Epithelial cell of esophagus (primary cell): Measurements from ENCODE around the gene BCS1L.
A peak's percentile ranks its signal among the peaks of the same experiment; 100 is the strongest.

Source experiments
- DNase-seq: peaks from one replicate; pipeline ENCODE4 v3.0.0; 2010; ENCODE audit warnings: low read depth
- H3K4me3 ChIP-seq: 2 replicates; pipeline ENCODE4 v1.5.1; 2011; ENCODE audit warnings: mild to moderate bottlenecking, low read length, control low read depth
- TF ChIP-seq, protein P1 (sequence below): IDR thresholded peaks from 2 replicates; pipeline ENCODE4 v1.5.1; 2011; ENCODE audit warnings: low read depth, mild to moderate bottlenecking, low read length, control low read depth, inconsistent platforms; ENCODE audit not compliant: insufficient read depth; ENCODE audit errors: missing control alignments

Gene BCS1L

DNA sequence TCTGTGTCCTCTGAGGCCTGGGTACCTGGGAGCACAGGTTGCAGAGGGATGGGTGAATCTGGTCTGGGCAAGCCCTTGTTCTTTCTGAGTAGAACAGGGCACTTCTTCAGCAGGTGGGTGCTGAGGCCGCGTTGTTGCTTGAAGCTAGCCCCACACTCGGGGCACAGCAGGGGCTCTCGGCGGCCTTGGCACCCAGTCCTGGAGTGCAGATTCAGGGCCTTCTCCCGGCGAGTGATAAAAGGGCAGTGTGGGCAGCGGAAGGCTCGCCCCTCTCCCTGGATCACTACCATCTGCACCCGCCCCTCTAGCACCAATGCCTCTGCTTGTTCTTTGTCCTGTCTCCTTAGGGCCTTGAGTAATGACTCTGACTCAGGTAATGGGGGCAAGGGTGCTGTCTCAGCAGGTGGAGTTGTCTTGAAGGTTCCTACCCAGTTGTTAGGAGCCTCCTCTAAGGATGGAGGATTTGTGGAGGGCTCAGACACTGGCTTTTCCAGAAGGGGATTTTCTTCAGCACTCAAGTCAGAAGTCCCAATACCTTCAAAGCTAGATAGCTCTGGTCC, 15.7 kb upstream of the BCS1L start:
- peak; percentile 69 for DNase-seq
- no peak overlapping the region for H3K4me3 ChIP-seq
- TF ChIP-seq, protein P1, sequence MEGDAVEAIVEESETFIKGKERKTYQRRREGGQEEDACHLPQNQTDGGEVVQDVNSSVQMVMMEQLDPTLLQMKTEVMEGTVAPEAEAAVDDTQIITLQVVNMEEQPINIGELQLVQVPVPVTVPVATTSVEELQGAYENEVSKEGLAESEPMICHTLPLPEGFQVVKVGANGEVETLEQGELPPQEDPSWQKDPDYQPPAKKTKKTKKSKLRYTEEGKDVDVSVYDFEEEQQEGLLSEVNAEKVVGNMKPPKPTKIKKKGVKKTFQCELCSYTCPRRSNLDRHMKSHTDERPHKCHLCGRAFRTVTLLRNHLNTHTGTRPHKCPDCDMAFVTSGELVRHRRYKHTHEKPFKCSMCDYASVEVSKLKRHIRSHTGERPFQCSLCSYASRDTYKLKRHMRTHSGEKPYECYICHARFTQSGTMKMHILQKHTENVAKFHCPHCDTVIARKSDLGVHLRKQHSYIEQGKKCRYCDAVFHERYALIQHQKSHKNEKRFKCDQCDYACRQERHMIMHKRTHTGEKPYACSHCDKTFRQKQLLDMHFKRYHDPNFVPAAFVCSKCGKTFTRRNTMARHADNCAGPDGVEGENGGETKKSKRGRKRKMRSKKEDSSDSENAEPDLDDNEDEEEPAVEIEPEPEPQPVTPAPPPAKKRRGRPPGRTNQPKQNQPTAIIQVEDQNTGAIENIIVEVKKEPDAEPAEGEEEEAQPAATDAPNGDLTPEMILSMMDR = no peak

DNA sequence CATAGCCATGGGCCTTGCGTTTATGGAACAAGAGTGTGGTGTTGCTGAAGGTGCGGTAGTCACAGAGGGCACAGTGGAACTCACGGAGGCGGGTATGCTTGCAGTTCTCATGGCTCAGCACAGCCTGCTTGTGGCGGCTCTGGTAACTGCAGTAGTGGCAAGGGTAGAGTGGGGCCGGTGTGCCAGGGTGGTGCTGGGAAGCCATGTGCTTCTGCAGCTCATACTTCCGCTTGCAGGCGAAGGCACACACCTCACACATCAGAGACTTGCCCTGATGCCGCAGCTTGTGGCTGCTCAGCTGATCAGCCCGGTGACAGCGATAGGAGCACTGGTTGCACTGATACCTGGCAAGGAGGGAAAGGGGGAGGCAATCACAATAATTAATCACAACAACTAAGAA, 14.8 kb upstream of the BCS1L start:
- H3K4me3 ChIP-seq = no peak overlapping the region
- TF ChIP-seq, protein P1 = no peak
- DNase-seq = no peak

DNA sequence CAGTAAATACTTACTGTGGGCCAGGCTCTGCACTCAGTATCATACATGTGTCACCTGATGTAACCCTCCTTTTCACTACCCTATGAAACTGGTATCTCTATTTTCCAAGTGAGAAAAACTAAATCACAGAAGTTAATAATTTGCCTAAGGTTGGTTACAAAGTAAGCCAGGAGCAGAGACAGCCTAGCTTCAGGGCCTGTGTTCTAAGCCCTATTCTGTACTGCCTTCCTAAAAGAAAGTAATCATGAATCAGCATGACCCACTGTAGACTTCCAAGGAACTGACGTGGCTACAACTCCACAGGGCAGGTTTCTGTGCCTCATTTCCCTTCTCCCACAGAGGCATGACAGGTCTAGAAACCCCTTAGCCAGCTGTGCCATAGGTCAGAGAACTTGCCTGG, 14.4 kb upstream of the BCS1L start:
- DNase-seq = peak; percentile 93
- TF ChIP-seq, protein P1 = no peak
- H3K4me3 ChIP-seq = no peak overlapping the region

DNA sequence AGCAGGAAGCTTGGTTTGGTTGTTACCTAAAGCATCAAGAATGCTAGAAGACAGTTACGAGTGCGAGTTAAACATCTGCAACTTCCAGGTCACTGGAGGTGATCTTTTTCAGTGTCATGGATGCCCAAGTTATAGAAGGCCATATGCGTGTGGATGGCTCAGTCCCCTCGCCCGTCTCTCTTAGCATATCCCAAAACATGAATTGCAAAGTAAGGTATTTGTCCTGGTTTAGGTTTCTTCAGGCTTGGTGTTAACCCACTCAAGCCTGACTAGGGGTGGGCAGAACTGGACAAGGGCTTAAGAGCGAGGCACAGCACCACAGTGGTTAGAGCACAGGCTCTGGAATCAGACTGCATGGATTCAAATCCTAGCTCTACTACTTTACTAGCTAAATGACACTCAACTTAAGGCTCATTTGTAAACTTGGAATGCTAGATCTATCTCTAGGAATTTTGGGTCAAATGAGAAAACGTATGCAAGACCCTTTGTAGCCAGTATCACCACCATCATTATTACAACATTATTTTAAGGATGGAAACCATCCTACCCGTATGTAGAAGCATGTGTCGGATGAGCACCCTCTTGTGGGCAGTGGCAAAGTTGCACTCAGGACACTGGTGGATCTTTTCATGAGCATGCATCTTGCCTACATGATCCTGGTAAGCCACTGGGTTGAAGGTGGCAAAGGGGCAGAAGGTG, 11.2 kb upstream of the BCS1L start:
- TF ChIP-seq, protein P1 = peak; percentile 94
- DNase-seq = peak; percentile 77

DNA sequence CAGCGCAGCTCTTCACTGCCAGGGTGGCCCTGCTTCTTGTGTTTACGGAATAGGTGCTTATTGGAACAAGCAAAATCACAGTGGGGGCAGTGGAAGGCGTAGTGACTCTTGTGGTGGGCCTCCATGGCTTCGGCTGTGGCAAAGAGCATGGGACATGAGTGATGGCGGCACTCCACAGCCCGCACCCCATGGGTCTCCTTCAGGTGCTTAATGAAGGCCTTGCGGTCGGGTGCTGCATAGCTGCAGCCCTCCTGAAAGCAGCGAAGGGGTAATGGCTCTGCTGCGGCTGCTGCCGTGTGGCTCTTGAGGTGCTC, 10.7 kb upstream of the BCS1L start:
- TF ChIP-seq, protein P1 = no peak
- DNase-seq = no peak
- H3K4me3 ChIP-seq = no peak overlapping the region

More for the DNA sequence above, 11.2 kb upstream of the BCS1L start:
- H3K4me3 ChIP-seq = no peak overlapping the region

DNA sequence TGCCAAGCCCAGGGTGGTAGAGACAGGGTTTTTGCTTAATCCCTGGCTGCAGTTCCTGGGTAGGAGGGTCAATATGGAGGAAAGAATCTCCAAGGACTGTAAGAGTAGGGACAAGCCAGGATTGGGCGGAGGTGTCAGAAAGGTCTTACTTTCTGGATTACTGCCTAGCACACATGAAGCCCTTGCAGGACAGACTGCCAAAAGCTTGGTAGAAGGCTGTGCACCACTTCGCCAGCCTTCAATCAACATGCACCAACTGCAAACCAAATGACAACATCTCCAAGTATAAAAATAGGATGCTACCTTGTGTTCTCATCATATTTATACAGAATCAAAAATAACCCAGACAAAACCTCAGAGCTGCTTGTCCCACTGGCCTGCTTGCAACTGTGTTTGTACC, 3.7 kb upstream of the BCS1L start:
- DNase-seq = no peak
- H3K4me3 ChIP-seq = no peak overlapping the region
- TF ChIP-seq, protein P1 = no peak
